ENCODE results near the gene GPR132.

The GPR132 gene

GRCh38 chr14:105006831-105007592, 58.2 kb downstream of the GPR132 start:
- in situ Hi-C loops (cut with HindIII; ENCODE audit: low sequenced_read_pairs): no loop called here

GRCh38 chr14:105005929-105006830, 59.0 kb downstream of the GPR132 start:
- in situ Hi-C loops (cut with HindIII; ENCODE audit: low sequenced_read_pairs): no loop called here

GRCh38 chr14:105005329-105005928, 59.8 kb downstream of the GPR132 start:
- in situ Hi-C loops (cut with HindIII; ENCODE audit: low sequenced_read_pairs): no loop called here
